Stimulated activated naive CD8-positive, alpha-beta T cell treated with anti-CD3 and anti-CD28 coated beads, Interleukin-15, Interleukin-2, amounts not matched to agents 100 U/mL and 50 U/mL, for 24 hours (primary cell): Measurements from ENCODE around the gene IFI27.
"Not testable (repeated sequence)": the region's sequence is repeated elsewhere in the genome, so short reads cannot be mapped to it uniquely, and the experiment has no call there.

Source experiments
- ATAC-seq: fragments of 150-1000 bp; cut with Tn5 transposase; one replicate; pipeline ENCODE4 v1.10.0; 2021
- DNase-seq: peaks from one replicate; pipeline ENCODE4 v3.0.0; 2021

Gene IFI27

GRCh38 chr14:94110552-94111181 lies at the start of gene IFI27:
IFI27 (plus strand) TSS chr14:94110736.
- DNase-seq = no peak
- no peak for ATAC-seq

- no peak for DNase-seq
- ATAC-seq = no peak
Measured at GRCh38 chr14:94062344-94062940, 48.1 kb upstream of the IFI27 start.

GRCh38 chr14:94066089-94066676 lies 44.4 kb upstream of the IFI27 start:
- no peak for ATAC-seq
- DNase-seq = no peak

GRCh38 chr14:94072076-94072475 lies 38.5 kb upstream of the IFI27 start:
- ATAC-seq, DNase-seq: not testable (repeated sequence)

GRCh38 chr14:94074534-94074933 lies 36.0 kb upstream of the IFI27 start:
- DNase-seq = no peak

GRCh38 chr14:94075008-94075407 lies 35.5 kb upstream of the IFI27 start:
- DNase-seq = no peak
- ATAC-seq = no peak

More at GRCh38 chr14:94074534-94074933, 36.0 kb upstream of the IFI27 start:
- ATAC-seq = no peak

GRCh38 chr14:94077111-94077821 lies 33.3 kb upstream of the IFI27 start:
- DNase-seq (no peak), ATAC-seq (no peak)

GRCh38 chr14:94077823-94078222 lies 32.7 kb upstream of the IFI27 start:
- ATAC-seq (no peak), DNase-seq (no peak)

GRCh38 chr14:94079891-94080620 lies 30.5 kb upstream of the IFI27 start:
- peak; percentile 11 for DNase-seq

GRCh38 chr14:94080621-94081385 lies 29.7 kb upstream of the IFI27 start, which contains the start of the genes DDX24 and IFI27L1:
DDX24 (minus strand) TSS chr14:94081202; CDS start chr14:94079742, 1,460 bp downstream.
IFI27L1 (plus strand) TSS chr14:94081310; CDS start chr14:94096938, 15,628 bp downstream.
- ATAC-seq = peak; percentile 98

More at GRCh38 chr14:94079891-94080620, 30.5 kb upstream of the IFI27 start:
- no peak for ATAC-seq

GRCh38 chr14:94081386-94081820 lies 29.1 kb upstream of the IFI27 start:
- DNase-seq (no peak), ATAC-seq (peak; percentile 4)

More at GRCh38 chr14:94080621-94081385, 29.7 kb upstream of the IFI27 start, which contains the start of the genes DDX24 and IFI27L1:
- peak; percentile 96 for DNase-seq

- DNase-seq (no peak), ATAC-seq (no peak)
Measured at GRCh38 chr14:94087891-94088290, 22.6 kb upstream of the IFI27 start.

GRCh38 chr14:94088516-94088915 lies 22.0 kb upstream of the IFI27 start:
- no peak for DNase-seq
- no peak for ATAC-seq

GRCh38 chr14:94089479-94089878 lies 21.1 kb upstream of the IFI27 start:
- ATAC-seq (no peak), DNase-seq (no peak)

GRCh38 chr14:94093418-94093817 lies 17.1 kb upstream of the IFI27 start:
- ATAC-seq (no peak), DNase-seq (no peak)

- DNase-seq (no peak), ATAC-seq (no peak)
Measured at GRCh38 chr14:94097091-94097490, 13.4 kb upstream of the IFI27 start.

GRCh38 chr14:94098326-94098992 lies 12.1 kb upstream of the IFI27 start:
- ATAC-seq (no peak), DNase-seq (no peak)

- DNase-seq (no peak), ATAC-seq (no peak)
Measured at GRCh38 chr14:94099006-94099405, 11.5 kb upstream of the IFI27 start.

- no peak for DNase-seq
- no peak for ATAC-seq
Measured at GRCh38 chr14:94100847-94101246, 9.7 kb upstream of the IFI27 start.

GRCh38 chr14:94101748-94102147 lies 8.8 kb upstream of the IFI27 start:
- DNase-seq (no peak), ATAC-seq (no peak)
